Fibroblast of lung (primary cell): ENCODE results near the gene BCAS3.
"Not testable (repeated sequence)": the region's sequence is repeated elsewhere in the genome, so short reads cannot be mapped to it uniquely, and the experiment has no call there.

Source experiments
- CTCF ChIP-seq, 2 donors: IDR thresholded peaks in 1 of 2; conservative IDR thresholded peaks in 1 of 2; 1 replicate in 1 of 2; 2 replicates in 1 of 2; pipeline ENCODE4 v1.5.1; 2011 to 2012; ENCODE audit warnings: low read length in 2 of 2, control low read depth in 1 of 2, inconsistent platforms in 1 of 2, low read depth in 1 of 2, mild to moderate bottlenecking in 1 of 2
- EZH2 ChIP-seq: IDR thresholded peaks from 2 replicates; pipeline ENCODE4 v1.5.1; 2012; ENCODE audit warnings: low read length, control low read depth, mild to moderate bottlenecking; ENCODE audit errors: missing control alignments

- not testable (repeated sequence) for TF ChIP-seq CTCF (conservative IDR thresholded peaks at IDR 0.05 in 1 of 2, IDR thresholded peaks at IDR 0.05 in 1 of 2; ENCODE audit: low read depth in 1 of 2, low read length in 2 of 2); EZH2
Measured at GRCh38 chr17:60771621-60772020, 94.0 kb downstream of the BCAS3 start.
